ENCODE measurements around the gene NFKB2. TPM values are rescaled to one million over a fixed set of nuclear protein-coding genes. Genes with fewer than 3 reads are reported as not detected.

NFKB2 gene
- total and polyA plus RNA-seq, 4 donors: 34.6 to 114 (median 50.5) TPM

DNA sequence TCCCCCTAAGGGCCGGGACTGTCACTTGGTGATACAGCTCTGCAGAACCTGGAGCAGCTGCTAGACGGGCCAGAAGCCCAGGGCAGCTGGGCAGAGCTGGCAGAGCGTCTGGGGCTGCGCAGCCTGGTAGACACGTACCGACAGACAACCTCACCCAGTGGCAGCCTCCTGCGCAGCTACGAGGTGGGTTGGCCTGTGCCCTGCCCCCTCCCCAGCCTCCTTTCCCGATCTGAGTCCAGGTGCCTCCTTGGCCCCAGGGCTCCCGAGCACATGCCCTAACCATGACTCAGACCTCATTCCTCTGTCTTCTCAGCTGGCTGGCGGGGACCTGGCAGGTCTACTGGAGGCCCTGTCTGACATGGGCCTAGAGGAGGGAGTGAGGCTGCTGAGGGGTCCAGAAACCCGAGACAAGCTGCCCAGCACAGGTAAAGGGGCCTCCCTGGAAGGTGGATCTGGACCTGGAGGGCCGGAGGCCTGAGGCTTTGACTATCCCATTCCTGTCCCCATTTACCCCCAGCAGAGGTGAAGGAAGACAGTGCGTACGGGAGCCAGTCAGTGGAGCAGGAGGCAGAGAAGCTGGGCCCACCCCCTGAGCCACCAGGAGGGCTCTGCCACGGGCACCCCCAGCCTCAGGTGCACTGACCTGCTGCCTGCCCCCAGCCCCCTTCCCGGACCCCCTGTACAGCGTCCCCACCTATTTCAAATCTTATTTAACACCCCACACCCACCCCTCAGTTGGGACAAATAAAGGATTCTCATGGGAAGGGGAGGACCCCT, 6.4 kb downstream of the NFKB2 start:
- Histone ChIP-seq H3K36me3 (ENCODE audit: control insufficient read depth in 4 of 4, insufficient read depth in 4 of 4, low read length in 4 of 4) (peaks cover 0 to 36% (median 9%) of the 10 kb centered on the region in 4 donors), H3K4me1 (ENCODE audit: control insufficient read depth in 5 of 5, insufficient read depth in 5 of 5, low read length in 5 of 5) (peaks cover 0 to 9% (median 5%) of the 10 kb centered on the region in 5 donors), H3K27ac (ENCODE audit: low read depth in 1 of 2, low read length in 1 of 2) (no peak overlapping the region), H3K9ac (ENCODE audit: insufficient read depth in 1 of 2, low read length in 2 of 2) (no peak overlapping the region), H3K27me3 (ENCODE audit: control insufficient read depth in 3 of 3, insufficient read depth in 3 of 3, low read length in 2 of 3) (no peaks in the 10 kb centered on the region), H3K4me3 (no peak overlapping the region), H3K9me3 (ENCODE audit: control insufficient read depth in 4 of 4, insufficient read depth in 3 of 4, low read length in 3 of 4) (no peaks in the 10 kb centered on the region)
- TF ChIP-seq, protein P1, sequence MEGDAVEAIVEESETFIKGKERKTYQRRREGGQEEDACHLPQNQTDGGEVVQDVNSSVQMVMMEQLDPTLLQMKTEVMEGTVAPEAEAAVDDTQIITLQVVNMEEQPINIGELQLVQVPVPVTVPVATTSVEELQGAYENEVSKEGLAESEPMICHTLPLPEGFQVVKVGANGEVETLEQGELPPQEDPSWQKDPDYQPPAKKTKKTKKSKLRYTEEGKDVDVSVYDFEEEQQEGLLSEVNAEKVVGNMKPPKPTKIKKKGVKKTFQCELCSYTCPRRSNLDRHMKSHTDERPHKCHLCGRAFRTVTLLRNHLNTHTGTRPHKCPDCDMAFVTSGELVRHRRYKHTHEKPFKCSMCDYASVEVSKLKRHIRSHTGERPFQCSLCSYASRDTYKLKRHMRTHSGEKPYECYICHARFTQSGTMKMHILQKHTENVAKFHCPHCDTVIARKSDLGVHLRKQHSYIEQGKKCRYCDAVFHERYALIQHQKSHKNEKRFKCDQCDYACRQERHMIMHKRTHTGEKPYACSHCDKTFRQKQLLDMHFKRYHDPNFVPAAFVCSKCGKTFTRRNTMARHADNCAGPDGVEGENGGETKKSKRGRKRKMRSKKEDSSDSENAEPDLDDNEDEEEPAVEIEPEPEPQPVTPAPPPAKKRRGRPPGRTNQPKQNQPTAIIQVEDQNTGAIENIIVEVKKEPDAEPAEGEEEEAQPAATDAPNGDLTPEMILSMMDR (IDR thresholded peaks at IDR 0.05; ENCODE audit: control extremely low read depth, extremely low read depth): no peak
- ATAC-seq (ENCODE audit: insufficient read depth, low FRiP score) (no peak), DNase-seq (no peak)
- WGBS, 2 donors: 93 to 94% methylated on average over 17 to 18 of the region's 18 CpGs

DNA sequence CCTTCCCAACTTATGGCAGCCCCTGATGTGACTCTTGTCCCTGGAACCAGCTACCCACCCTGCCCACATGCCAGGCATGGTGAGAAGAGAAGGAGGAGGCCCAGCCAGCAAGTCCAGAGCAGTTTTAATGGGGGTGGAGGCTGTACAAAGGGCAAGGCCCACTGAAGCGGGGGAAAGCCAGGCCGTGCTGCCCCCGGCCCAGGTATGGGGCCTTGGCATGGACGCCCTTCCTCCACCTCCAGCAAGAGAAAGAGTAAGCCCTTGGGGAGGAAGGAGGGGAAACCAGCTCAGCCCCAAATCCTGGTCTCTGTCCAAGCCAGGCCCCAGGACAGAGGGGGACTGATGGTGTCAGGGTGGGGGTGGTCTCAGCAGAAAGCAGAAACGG, 7.0 kb downstream of the NFKB2 start:
- DNase-seq: no peak
- TF ChIP-seq, protein P1 (IDR thresholded peaks at IDR 0.05; ENCODE audit: control extremely low read depth, extremely low read depth): no peak
- Histone ChIP-seq H3K9ac (ENCODE audit: insufficient read depth in 1 of 2, low read length in 2 of 2) (no peak overlapping the region), H3K27ac (ENCODE audit: low read depth in 1 of 2, low read length in 1 of 2) (no peak overlapping the region), H3K4me1 (ENCODE audit: control insufficient read depth in 5 of 5, insufficient read depth in 5 of 5, low read length in 5 of 5) (peaks cover 0 to 7% (median 5%) of the 10 kb centered on the region in 5 donors), H3K4me3 (no peak overlapping the region), H3K36me3 (ENCODE audit: control insufficient read depth in 4 of 4, insufficient read depth in 4 of 4, low read length in 4 of 4) (peaks cover 0 to 34% (median 9%) of the 10 kb centered on the region in 4 donors), H3K27me3 (ENCODE audit: control insufficient read depth in 3 of 3, insufficient read depth in 3 of 3, low read length in 2 of 3) (no peaks in the 10 kb centered on the region), H3K9me3 (ENCODE audit: control insufficient read depth in 4 of 4, insufficient read depth in 3 of 4, low read length in 3 of 4) (no peaks in the 10 kb centered on the region)
- ATAC-seq (ENCODE audit: insufficient read depth, low FRiP score): no peak
- WGBS, 2 donors: 89 to 92% methylated on average over 5 of the region's 5 CpGs

DNA sequence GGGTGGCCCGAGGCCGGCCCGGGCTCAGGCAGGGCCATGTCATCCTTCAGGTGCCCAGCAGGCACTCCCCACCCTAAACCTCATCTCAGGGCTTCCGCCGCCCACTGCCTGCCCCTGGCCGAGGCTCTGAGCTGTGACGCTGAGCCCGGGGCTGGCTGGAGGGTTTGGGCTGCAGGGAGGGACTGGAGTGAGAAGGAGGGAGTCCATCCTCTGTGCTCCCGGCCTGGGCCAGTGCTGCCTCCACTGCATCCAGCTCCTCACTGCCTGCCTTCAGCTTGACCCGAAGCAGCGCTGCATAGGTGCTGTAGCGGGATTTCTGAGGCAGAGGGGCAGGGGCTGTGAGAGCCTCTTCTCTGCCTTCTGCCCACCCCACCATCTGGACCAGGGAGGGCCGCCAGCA, 7.6 kb downstream of the NFKB2 start:
- 89 to 95% methylated on average over 13 of the region's 13 CpGs for WGBS, 2 donors
- Histone ChIP-seq H3K9me3 (ENCODE audit: control insufficient read depth in 4 of 4, insufficient read depth in 3 of 4, low read length in 3 of 4) (no peaks in the 10 kb centered on the region), H3K27ac (ENCODE audit: low read depth in 1 of 2, low read length in 1 of 2) (no peak overlapping the region), H3K4me1 (ENCODE audit: control insufficient read depth in 5 of 5, insufficient read depth in 5 of 5, low read length in 5 of 5) (peaks cover 0 to 12% (median 5%) of the 10 kb centered on the region in 5 donors), H3K36me3 (ENCODE audit: control insufficient read depth in 4 of 4, insufficient read depth in 4 of 4, low read length in 4 of 4) (peaks cover 0 to 28% (median 9%) of the 10 kb centered on the region in 4 donors), H3K9ac (ENCODE audit: insufficient read depth in 1 of 2, low read length in 2 of 2) (no peak overlapping the region), H3K27me3 (ENCODE audit: control insufficient read depth in 3 of 3, insufficient read depth in 3 of 3, low read length in 2 of 3) (peaks cover 0 to 2% (median 2%) of the 10 kb centered on the region in 3 donors), H3K4me3 (no peak overlapping the region)
- no peak for DNase-seq
- TF ChIP-seq, protein P1 (IDR thresholded peaks at IDR 0.05; ENCODE audit: control extremely low read depth, extremely low read depth): no peak
- no peak for ATAC-seq (ENCODE audit: insufficient read depth, low FRiP score)

Data from lung (tissue), 12 donors.